CD4-positive, alpha-beta T cell treated with Interleukin-17A for 1 hour (primary cell): ENCODE results near the gene KCTD20.
"Not testable (repeated sequence)": the region's sequence is repeated elsewhere in the genome, so short reads cannot be mapped to it uniquely, and the experiment has no call there.

Source experiments
- DNase-seq: peaks from one replicate; pipeline ENCODE4 v3.0.0-alpha.2; 2020

Gene KCTD20

DNA sequence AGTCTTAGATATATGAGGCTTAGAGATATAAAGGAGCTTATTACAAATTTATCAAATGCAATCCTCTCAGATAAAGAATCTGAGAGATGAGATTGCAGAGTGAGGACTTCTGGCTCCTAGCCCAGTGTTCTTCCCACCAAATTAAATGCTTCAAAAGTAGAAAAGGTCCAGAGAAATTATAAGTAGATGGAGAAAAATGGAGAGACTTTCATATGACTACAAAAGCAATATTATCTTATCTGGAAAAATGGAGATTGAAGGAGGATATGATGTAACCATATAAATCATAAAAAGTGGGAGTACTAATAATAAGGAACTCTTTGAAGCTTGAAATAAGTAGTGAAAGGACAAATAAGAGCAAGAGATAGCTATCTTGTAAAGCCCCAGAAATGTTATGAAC is 2.8 kb downstream of the KCTD20 start:
- DNase-seq = no peak

DNA sequence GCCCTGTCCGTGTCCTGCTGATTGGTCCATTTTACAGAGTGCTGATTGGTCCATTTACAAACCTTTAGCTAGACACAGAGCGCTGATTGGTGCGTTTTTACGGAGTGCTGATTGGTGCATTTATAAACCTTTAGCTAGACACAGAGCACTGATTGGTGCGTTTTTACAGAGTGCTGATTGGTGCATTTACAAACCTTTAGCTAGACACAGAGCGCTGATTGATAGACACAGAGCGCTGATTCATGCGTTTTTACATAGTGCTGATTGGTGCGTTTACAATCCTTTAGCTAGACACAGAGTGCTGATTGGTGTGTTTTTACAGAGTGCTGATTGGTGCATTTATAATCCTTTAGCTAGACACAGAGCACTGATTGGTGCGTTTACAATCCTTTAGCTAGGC is 6.4 kb downstream of the KCTD20 start:
- not testable (repeated sequence) for DNase-seq

DNA sequence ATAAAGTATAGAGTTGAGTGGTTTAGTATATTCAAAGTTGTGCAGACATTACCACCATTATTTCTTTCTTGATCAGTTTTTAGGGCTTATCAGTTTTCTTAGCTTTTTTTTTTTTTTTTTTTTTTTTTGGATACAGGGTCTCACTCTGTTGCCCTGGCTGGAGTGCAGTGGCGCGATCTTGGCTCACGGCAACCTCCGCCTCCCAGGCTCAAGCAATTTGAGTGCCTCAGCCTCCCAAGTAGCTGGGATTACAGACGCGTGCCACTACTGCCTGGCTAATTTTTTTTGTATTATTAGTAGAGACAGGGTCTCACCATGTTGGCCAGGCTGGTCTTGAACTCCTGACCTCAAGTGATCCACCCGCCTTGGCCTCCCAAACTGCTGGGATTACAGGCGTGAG is 10.1 kb downstream of the KCTD20 start:
- DNase-seq = not testable (repeated sequence)

DNA sequence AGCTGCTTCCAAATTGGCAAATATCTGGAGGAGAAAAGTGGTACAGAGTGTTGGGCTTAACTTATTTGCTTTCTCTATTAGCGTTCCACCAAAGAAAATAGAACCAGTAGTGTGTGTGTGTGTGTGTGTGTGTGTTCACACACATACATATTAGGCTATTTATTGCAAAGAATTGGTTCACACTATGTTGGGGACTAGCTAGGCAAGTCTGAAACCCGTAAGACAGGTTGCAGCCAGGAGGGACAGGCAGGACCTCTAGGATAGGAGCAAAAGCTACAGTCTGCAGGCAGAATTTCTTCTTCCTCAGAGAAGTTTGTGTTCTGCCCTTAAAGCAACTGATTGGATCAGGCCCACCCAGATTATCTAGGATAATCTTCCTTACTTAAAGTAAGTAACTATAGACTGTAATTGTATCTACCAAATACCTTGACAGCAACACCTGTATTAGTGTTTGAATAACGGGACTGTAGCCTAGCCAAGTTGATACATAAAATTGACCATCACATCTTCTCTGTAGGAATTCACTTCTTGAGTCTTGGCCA is 12.8 kb downstream of the KCTD20 start:
- DNase-seq = no peak

DNA sequence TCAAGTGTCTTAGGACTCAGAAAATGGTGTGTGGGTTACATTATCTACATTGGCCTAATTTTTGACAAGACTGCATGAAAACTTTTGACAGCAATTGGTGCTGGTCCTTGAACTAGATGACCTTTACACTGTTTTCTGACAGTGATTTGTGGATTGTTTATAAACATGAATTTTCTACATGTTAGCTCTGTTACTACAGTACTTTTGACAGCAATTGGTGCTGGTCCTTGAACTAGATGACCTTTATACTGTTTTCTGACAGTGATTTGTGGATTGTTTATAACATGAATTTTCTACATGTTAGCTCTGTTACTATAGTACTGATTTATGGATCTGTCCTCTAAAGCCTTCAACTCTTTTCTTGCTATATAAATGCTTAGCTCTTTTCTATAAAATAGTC is 16.7 kb downstream of the KCTD20 start:
- no peak for DNase-seq

DNA sequence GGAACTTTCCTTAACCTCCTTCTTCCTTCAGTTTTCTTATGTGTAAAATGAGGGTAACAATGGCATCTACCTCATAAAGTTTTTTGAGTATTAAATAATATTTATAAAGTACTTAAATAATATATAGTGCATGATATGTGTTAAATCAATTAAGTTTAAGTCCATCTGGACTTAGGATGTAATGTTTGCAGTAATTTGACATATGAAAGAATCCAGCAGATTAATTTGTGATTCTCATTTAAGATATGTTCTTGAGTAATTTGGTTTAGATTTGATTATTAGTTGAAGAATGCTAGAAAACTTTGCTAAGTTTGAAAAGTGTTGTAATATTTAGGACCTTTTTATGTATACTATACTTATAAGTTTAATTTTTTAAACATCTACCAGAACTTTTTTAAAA is 18.1 kb downstream of the KCTD20 start:
- DNase-seq = no peak

DNA sequence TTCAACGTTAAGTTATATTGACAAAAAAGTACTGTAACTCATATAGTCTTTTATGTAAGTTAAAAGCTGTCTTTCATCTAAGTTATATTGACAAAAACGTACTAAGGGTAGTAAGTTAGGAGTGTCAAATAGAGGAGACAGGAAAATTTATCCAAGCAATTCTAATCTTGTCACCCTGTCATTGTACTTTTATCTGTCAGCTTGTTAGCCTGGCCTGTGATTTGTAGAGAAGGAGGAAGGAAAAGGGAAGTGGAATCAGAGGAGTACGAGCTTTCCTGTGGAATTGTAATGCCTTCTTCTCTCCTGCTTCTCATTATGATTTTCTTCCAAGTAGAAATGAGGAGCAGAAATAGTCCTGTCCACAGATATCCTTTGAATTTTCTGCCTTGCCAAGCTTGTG is 18.8 kb downstream of the KCTD20 start:
- DNase-seq = no peak

DNA sequence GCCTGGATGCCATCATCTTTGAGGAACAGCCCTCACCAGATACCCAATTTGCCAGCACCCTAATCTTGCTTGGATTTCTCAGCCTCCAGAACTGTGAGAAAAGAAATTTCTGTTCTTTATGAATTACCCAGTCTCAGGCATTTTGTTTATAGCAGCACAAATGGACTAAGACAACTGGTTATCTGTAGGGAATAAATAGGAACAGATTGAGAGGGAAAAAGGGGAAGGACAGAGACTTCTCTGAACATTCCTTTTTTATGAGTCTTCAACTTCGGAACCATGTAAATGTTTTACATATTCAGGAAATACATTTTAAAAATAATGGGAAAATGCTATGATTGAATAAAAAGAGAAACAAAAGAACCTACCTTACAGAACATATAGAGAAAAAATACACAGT is 20.9 kb downstream of the KCTD20 start:
- DNase-seq = no peak

DNA sequence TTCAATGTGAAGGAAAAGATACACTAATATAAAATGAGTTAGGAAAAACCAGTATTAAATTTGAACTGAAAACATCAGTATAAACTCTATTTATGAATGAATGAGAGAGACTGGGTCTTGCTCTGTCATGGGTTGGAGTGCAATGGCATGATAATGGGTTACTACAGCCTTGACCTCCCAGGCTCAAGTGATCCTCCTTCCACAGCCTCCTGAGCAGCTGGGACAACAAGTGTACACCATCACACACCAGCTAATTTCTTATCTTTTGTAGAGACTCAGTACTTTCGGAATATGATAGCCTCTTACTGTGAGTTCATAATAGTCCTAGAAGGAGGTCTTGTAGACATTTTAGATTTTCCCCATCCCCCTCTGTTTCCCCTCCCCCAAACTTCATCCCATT is 21.4 kb downstream of the KCTD20 start:
- no peak for DNase-seq

DNA sequence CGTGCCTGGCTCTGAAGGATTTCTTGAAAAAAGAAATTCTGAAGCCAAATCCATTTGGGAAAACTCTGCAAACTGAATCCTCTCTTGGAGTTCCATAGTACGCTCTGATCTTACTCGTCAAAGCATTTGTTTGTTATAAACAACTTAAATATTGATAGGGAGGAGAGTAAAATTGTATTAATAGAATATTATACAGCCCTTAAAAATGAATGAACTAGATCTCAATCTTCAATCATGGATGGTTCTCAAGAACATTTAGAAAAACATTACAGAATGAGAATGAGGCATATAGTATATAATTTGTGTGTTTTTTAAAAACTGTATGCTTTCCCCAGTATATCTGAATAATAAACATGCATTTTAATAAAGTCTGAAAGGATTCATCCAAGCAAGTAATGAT is 24.8 kb downstream of the KCTD20 start:
- DNase-seq = no peak

DNA sequence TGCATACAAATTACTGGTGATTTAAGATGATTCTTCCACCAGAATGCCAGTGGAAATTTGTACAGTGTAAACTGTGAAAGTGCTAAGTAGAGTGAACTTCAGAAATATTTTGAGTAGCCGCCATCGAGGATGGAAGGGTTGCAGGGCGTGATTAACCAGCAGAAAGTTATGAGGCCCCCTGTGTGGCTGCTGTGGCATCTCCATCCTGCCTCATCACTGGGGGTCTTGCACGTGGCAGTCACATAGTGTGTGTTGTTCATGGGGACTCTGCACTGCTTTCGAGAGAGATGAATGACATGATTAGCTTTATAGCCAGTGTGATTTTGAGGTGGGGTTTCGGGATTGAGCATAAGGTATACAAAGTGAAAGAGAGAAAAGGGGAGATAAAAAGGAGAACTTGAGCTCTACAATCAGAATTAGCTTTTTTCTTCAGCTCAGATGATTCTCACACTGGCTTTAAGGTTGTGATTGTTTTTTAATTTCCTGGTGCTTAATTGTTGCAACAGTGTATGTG is 26.4 kb downstream of the KCTD20 start:
- DNase-seq = no peak

DNA sequence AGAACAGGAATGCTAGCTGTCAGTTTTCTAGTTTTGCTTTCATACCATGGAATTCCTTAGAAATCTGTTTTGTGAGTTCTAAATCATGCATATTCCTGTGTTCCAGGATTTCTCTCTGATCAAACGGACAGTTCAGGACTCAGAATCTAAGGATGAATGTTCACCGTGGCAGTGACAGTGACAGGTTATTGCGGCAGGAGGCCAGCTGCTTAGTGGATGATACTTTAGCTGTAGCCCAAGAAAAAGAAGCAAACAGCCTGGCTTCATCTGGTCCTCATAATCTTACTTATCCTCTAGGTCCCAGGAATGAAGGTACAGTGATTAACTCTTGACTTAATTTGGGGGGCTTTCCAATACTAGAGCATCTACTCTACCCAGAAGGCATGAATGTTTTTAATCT is 27.1 kb downstream of the KCTD20 start:
- no peak for DNase-seq

DNA sequence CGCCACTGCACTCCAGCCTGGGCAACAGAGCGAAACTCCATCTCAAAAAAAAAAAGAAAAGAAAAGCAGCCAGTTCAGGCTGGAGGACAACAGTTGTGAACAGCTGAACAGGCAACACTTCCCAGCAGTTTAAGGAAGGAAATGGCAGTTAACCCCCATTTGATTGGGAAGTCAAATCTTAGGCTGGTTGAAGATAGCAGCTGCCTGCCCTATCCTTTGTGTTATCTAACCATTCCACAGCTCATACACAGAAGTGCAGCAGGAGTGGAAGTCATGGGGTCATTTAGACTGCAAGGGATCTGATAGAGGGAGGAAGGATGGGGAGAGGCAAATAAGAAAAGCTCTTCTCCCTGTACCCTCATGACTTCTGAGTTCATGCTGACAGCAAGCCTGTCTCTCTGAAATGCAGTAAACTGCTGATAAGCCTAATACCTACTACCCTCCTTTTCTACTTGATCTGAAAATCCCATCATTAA is 35.3 kb downstream of the KCTD20 start:
- no peak for DNase-seq

DNA sequence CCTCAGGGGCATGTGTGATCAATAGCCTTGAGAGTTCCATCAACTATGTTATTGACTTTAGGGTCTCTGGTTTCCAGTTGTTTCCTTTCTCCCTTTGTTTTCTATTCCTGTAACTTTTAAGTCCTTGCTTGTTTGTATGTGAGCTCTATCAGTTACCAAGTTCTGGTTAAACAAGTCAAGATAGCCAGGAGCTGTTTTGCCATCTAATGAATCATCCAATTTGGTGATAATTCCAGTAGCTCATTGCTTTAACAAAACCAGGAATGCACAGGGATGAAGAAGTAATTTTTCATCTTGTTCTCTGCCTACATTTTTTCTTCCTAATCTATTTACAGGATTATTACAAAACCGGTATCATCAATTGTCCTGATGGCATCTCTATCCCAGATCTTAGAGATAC is 36.5 kb downstream of the KCTD20 start:
- no peak for DNase-seq

DNA sequence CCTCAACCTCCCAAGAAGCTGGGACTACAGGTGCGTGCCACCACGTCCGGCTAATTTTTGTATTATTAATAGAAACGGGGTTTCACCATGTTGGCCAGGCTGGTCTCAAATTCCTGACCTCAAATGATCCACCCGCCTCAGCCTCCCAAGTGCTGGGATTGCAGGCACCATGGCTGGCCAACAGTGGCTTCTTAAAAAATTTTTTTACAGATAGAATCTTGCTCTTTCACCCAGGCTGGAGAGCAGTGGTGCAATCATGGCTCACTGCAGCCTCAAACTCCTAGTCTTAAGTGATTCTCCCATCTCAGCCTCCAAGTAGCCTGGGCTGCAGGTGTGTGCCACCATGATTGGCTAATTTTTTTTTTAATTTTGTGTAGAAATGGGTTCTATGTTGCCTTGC is 40.5 kb downstream of the KCTD20 start:
- DNase-seq = not testable (repeated sequence)

DNA sequence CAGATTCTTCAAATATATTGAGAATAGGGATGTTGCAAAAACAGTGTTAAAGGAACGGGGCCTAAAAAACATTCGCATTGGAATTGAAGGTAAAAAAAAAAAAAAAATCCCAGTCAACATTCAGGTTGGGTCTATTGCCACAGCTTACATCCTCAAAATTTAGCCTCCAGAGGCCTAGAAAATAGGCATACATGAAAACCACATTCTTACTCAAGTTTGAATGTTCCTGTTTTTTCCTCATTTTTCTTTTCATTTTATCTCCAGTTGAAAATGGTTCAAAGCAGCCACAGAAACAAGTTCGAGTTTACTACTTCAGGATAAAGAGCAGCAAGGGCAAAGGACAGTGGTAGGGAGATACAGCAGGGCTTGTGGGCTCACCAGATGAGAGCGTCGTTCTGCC is 41.9 kb downstream of the KCTD20 start:
- no peak for DNase-seq

DNA sequence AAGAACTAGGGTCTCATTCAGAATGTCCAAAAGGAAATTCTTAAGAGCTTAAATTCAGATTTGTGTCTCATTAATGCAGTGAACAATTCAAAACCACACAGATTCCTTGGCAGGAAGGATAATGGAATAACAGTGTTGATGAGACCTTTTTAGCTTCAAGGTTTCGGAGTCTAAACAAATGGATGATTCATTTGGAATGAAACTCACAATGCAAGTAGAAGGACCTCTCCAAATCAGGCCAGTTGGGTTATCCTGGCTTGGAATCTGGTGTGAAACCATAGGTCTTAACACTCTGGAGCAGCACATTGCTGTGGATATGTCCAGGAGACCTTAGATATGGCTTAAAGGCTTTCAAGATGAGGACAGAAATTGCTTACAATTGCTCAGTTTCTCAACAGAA is 44.9 kb downstream of the KCTD20 start:
- DNase-seq = no peak

DNA sequence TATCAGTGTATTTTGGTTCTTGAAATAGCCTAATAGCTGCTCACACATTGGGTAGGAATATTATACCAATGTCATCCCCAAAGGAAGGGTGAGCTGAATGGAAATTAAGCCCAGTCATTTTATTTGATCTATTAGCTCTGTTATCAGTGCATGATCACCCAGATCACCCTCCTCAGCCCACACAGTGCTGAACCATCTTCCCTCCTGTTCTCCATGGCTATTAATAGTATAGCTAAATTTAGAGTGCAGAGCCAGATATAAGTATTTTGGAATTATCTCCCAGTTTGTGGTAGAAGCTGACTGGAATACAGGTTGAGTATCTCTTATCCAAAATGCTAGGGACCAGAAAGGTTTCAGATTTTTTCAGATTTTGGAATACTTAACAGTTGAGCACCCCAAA is 45.4 kb downstream of the KCTD20 start:
- no peak for DNase-seq

DNA sequence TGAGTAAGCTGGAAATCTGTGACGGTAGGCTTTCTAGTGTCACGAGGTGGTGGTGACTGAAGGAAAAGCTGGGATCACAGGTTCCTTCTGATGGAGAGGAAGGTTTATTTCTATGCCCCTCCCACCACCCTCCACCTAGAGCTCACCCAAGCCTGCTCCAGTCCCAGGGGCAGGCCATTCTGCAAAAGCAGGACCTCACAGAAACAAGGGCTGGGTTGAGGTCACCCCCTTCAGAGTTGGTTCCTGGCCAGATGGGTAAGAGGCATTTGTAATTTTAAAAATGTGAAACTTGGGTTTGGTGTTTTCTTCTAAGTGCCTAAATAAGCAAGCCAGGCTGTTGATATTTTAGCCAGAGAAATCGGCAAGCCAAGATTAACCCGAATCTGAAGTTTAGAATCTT is 46.6 kb downstream of the KCTD20 start:
- no peak for DNase-seq

DNA sequence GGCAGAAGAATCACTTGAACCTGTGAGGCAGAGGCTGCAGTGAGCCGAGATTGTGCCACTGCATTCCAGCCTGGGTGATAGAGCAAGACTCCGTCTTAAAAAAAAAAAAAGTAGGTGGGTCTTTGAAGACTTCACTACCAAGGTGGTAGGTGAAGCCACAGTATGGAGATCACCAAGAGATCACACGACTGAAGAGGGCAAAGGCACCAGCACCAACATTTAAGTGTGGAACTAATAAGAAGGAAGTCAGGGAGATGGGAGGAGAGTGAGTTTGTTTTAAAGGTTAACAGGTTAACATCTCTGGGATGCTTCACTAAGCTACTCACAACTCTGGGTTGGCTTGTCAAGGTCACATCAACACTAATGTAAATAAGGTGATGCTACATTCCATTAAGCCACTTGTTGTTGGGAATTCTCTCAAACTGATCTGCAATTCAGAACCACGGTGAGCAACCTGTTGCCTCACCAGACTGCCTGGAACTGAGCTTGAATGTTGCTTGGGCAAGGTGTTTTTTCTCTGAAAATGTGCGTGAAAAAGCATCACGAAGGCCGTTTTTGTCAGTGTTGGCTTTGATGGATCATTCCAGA is 48.7 kb downstream of the KCTD20 start:
- no peak for DNase-seq

DNA sequence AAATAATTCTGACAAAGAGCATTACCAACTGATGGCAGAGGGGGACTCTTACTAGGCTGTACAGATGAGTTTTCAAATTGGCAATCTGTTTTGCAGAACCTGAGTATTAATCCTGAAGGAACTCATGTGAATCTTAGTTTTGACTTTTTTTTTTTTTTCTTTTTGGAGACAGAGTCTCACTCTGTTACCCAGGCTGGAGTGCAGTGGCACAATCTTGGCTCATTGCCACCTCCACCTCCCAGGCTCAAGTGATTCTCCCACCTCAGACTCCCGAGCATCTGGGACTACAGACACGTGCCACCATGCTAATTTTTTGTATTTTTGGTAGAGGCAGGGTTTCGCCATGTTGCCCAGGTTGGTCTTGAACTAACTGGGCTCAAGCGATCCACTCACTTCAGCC is 49.3 kb downstream of the KCTD20 start:
- DNase-seq = no peak

DNA sequence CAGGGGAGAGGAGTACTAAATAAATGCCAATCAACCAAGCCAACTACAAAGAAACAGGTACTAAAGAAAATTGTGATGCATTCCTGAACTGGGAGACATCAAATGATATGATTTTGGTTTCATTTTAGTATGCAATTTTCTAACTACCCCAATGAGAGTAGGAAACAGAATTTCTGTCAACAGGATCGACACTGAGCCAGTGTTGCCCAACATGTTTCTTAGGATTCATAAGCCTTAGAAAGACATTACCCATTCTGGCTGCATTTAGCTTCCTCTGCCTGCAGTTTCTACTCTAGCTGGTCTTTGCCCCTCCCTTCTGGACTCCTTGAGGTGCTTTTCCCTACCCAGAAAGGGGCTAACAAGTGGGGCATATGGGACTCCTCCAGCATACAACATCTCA is 49.8 kb downstream of the KCTD20 start:
- no peak for DNase-seq

DNA sequence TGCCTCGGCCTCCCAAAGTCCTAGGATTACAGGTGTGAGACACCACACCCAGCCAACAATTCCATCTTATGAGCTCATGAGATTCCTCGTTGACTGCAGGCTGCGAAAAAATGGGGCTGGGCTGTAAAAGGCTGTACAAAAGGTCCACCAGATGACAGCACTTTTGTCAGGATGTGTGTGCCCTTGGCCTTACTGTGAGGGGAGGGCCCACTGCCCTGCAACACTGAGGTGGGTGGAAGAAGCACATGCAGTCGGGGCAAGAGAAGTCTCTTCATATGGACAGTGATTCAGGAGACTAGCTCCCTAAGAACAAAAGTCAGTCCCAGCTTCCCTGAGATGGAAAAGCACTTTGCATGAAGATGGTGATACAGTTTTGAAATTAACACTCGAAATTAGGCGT is 50.5 kb downstream of the KCTD20 start:
- DNase-seq = no peak

DNA sequence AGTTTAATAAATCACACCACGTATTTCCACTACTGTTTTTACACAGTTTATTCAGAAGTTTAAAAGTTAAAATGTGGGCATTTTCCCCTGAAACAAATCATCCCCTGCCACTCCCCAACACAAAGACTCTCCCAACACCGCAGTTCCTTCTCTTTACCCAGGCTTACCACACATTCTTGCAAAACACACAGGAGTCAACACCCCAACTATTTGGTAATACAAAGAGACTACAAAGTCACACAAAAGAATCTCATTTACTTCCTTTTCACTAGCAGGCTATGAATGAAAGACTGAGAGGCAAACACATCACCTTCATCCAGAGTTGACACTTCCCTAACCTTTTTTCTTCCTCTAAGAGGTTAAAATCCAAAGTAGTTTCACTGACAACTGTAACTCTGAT is 51.1 kb downstream of the KCTD20 start:
- DNase-seq = no peak

DNA sequence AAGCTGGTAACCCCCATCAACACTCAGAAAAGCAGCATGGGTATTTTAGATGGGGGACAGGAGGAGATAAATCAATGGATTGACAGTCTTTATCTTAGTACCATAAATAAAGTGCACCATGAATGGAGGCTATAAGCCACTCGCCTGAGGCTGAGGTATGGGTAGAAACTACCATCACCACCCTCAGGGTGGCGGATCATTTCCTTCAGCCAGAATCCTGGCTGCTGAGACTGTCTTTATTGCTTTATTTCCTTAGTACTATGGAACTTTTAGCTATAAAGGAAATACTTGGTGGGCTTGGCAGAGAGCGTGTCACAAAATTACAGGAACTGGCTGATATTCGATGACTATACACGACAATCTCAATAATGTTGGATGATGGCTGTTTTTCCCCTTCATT is 52.3 kb downstream of the KCTD20 start:
- DNase-seq = no peak
